CD4-positive, alpha-beta memory T cell (primary cell): ENCODE results near the gene FXR2. TPM values are rescaled to one million over a fixed set of nuclear protein-coding genes. Genes with fewer than 3 reads are reported as not detected.

Experiments used
- CTCF ChIA-PET: fragments of 350-600 bp; sonication (Branson Sonifier 250); formaldehyde crosslinking; loops from one replicate; lab custom pipeline; 2021; ENCODE audit warnings: inconsistent platforms; ENCODE audit not compliant: partially characterized antibody; lab: Charles Lee
- POLR2A ChIA-PET: fragments of 350-600 bp; sonication (Branson Sonifier 250); formaldehyde crosslinking; loops from one replicate; lab custom pipeline; 2021; ENCODE audit not compliant: partially characterized antibody; lab: Charles Lee
- DNase-seq, 5 donors: peaks; one replicate each; pipeline versions ENCODE4 v3.0.0 to v3.0.0-alpha.2; 2020 to 2022; ENCODE audit warnings: mixed read lengths in 1 of 5
- H3K27ac ChIP-seq: one replicate; pipeline ENCODE4 v1.7.0; 2013; ENCODE audit warnings: low read depth, low read length
- H3K27me3 ChIP-seq: 2 replicates; pipeline ENCODE4 v1.7.0; 2013; ENCODE audit warnings: mild to moderate bottlenecking, low read length, moderate library complexity; ENCODE audit not compliant: insufficient read depth
- H3K36me3 ChIP-seq: 2 replicates; pipeline ENCODE4 v1.7.0; 2013; ENCODE audit warnings: mild to moderate bottlenecking, low read length, moderate library complexity; ENCODE audit not compliant: insufficient read depth
- H3K4me1 ChIP-seq: 2 replicates; pipeline ENCODE4 v1.7.0; 2013; ENCODE audit warnings: mild to moderate bottlenecking, low read length, moderate library complexity; ENCODE audit not compliant: insufficient read depth
- H3K4me3 ChIP-seq, 2 donors: one replicate each; pipeline ENCODE4 v1.7.0; 2013; ENCODE audit warnings: low read length in 2 of 2, mild to moderate bottlenecking in 1 of 2
- H3K9me3 ChIP-seq, 2 donors: one replicate each; pipeline ENCODE4 v1.7.0; 2013; ENCODE audit warnings: low read length in 2 of 2, control low read depth in 1 of 2; ENCODE audit not compliant: control insufficient read depth in 1 of 2
- H3K27ac Mint-ChIP-seq, 7 donors: one replicate each; pipeline ENCODE4 v1.8.0; 2020 to 2021; ENCODE audit warnings: mixed read lengths in 7 of 7, mild to moderate bottlenecking in 6 of 7, inconsistent platforms in 3 of 7, moderate library complexity in 3 of 7
- H3K27me3 Mint-ChIP-seq, 2 donors: one replicate each; pipeline ENCODE4 v1.8.0; 2020 to 2021; ENCODE audit warnings: mixed read lengths in 2 of 2
- H3K36me3 Mint-ChIP-seq, 2 donors: one replicate each; pipeline ENCODE4 v1.8.0; 2020 to 2021; ENCODE audit warnings: mixed read lengths in 2 of 2, inconsistent platforms in 1 of 2, mild to moderate bottlenecking in 1 of 2
- H3K4me1 Mint-ChIP-seq, 4 donors: one replicate each; pipeline ENCODE4 v1.8.0; 2020 to 2021; ENCODE audit warnings: mixed read lengths in 4 of 4, mild to moderate bottlenecking in 1 of 4
- H3K4me3 Mint-ChIP-seq, 8 donors: one replicate each; pipeline ENCODE4 v1.8.0; 2020 to 2021; ENCODE audit warnings: mixed read lengths in 8 of 8, mild to moderate bottlenecking in 7 of 8, moderate library complexity in 6 of 8, inconsistent platforms in 3 of 8
- H3K9me3 Mint-ChIP-seq, 8 donors: one replicate each; pipeline ENCODE4 v1.8.0; 2020 to 2021; ENCODE audit warnings: mixed read lengths in 8 of 8, mild to moderate bottlenecking in 5 of 8, inconsistent platforms in 3 of 8, moderate library complexity in 1 of 8
- intact Hi-C: fragments of 100-400 bp; cut with micrococcal nuclease; formaldehyde crosslinking; loops from one replicate; pipeline ENCODE4 v1.15.1; 2023
- polyA plus RNA-seq, 2 donors: library from polyadenylated mRNA; unstranded; fragments of 300-500 nt; fragmentation: Illumina TruSeq; gene quantifications; one replicate each; pipeline ENCODE4 v1.2.3, GENCODE V29; 2021
- total RNA-seq, 2 experiments: library from RNA; stranded (reverse); gene quantifications; one replicate each; pipeline ENCODE4 v1.2.3, GENCODE V29; 2021

The FXR2 gene
- total and polyA plus RNA-seq, 4 experiments from 2014 or later = 9.2 to 46.6 (median 31.4) TPM

DNA sequence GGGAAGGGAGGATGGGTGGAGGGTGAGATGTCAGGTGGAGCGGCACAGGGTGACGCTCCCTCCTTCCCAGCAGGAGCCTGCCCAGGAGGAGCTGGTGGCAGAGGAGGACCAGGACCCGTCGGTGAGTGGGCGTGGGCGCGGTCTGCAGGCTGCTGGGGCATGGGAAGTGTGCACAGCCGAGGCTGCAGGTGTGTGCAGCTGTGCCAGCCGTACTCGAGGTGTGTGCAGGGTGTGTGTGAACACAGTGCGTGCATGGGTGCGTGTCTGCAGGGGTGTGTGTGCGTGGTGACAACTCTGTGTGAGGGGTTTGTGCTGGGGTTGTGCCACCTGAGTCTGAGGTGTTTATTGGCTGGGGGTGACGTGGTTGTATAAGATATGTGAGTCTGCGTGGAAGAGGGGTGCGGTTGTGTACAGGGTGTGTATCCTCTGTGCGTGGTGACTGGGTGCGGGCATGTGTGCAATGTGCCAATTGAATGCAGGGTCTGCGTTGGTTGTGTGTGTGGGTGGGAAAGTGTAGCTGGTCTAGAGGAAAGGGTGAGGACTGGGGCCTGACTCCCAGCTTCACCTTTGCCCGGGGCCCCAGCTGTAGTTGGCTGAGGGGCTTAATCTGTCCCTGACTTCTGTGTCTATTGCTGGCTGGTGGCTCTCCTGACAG lies 65.2 kb downstream of the FXR2 start:
- Mint-ChIP-seq H3K27me3 (no peaks in the 10 kb centered on the region), H3K36me3 (peaks cover 13 to 17% of the 10 kb centered on the region in 2 donors), H3K27ac (peak overlapping the region; percentile 22 to 96 (median 94)), H3K4me1 (peaks cover 33 to 55% (median 46%) of the 10 kb centered on the region in 4 donors), H3K4me3 (peak overlapping the region; percentile 82 to 96 (median 90)), H3K9me3 (peaks cover 0 to 1% (median 0%) of the 10 kb centered on the region in 8 donors)
- ChIA-PET CTCF (interaction anchor here (0.6 to 4.4 kb wide), 9 partner anchors 11 to 212 kb away, joined by 3 to 44 read pairs (median 4); partner anchors contain the start of gene SENP3), POLR2A (interaction anchor here (1.0 to 5.3 kb wide), 14 partner anchors 11 to 699 kb away, joined by 3 to 56 read pairs (median 9); partner anchors contain the start of genes MPDU1, NEURL4, POLR2A and SAT2)
- intact Hi-C loops = loop anchor here (2.0 kb wide), 2 partner anchors 23 to 65 kb away; partner anchors contain the start of gene POLR2A
- peak; percentile 33 to 62 (median 51) for DNase-seq
- H3K4me1 ChIP-seq = peaks cover 41% of the 10 kb centered on the region
- H3K27ac ChIP-seq = peak overlapping the region; percentile 79
- no peaks in the 10 kb centered on the region for H3K9me3 ChIP-seq
- peak overlapping the region; percentile 14 to 82 for H3K4me3 ChIP-seq
- no peaks in the 10 kb centered on the region for H3K36me3 ChIP-seq
- no peaks in the 10 kb centered on the region for H3K27me3 ChIP-seq

- ChIA-PET POLR2A (interaction anchor here (1.1 to 5.3 kb wide), 12 partner anchors 12 to 219 kb away, joined by 3 to 56 read pairs (median 13); partner anchors contain the start of genes MPDU1, NEURL4, POLR2A and SAT2), CTCF (interaction anchor here (0.8 to 4.4 kb wide), 7 partner anchors 12 to 193 kb away, joined by 3 to 44 read pairs (median 5); partner anchors contain the start of gene SENP3)
- no peaks in the 10 kb centered on the region for H3K27me3 Mint-ChIP-seq
- H3K4me3 ChIP-seq = peak within 1 kb of the TSS; percentile 72 to 82
- H3K4me1 ChIP-seq = peaks cover 37% of the 10 kb centered on the region
- peaks cover 0 to 1% (median 0%) of the 10 kb centered on the region in 8 donors for H3K9me3 Mint-ChIP-seq
- H3K4me3 Mint-ChIP-seq = peak within 1 kb of the TSS; percentile 88 to 96 (median 92)
- peak within 1 kb of the TSS; percentile 79 for H3K27ac ChIP-seq
- no peaks in the 10 kb centered on the region for H3K9me3 ChIP-seq
- peaks cover 13 to 14% of the 10 kb centered on the region in 2 donors for H3K36me3 Mint-ChIP-seq
- no peaks in the 10 kb centered on the region for H3K27me3 ChIP-seq
- H3K36me3 ChIP-seq = no peaks in the 10 kb centered on the region
- peak within 1 kb of the TSS; percentile 81 to 96 (median 94) for H3K27ac Mint-ChIP-seq
- DNase-seq = peak; percentile 38 to 64 (median 42)
- peaks cover 30 to 52% (median 43%) of the 10 kb centered on the region in 4 donors for H3K4me1 Mint-ChIP-seq
- intact Hi-C loops = loop anchor here (1.0 to 2.0 kb wide), 3 partner anchors 24 to 111 kb away; partner anchors contain the start of gene POLR2A
These were observed 65.9 kb downstream of the FXR2 start, which contains the start of gene TNFSF12 for GRCh38 chr17:7548585-7549400. Gene TNFSF12 (plus strand): TSS chr17:7549058. CDS start chr17:7549154, 96 bp downstream.

GRCh38 chr17:7544911-7545310 lies 69.8 kb downstream of the FXR2 start:
- intact Hi-C loops = no loop called here
- CTCF ChIA-PET = interaction anchor here (1.0 to 1.1 kb wide), 2 partner anchors 16 to 31 kb away, joined by 3 to 4 read pairs; no protein-coding TSS in a partner anchor

More at GRCh38 chr17:7544911-7545310, 69.8 kb downstream of the FXR2 start:
- H3K4me1 ChIP-seq = peaks cover 10% of the 10 kb centered on the region
- Mint-ChIP-seq H3K27me3 (peaks cover 0 to 2% of the 10 kb centered on the region in 2 donors), H3K36me3 (peaks cover 0 to 3% of the 10 kb centered on the region in 2 donors), H3K4me1 (peaks cover 9 to 14% (median 13%) of the 10 kb centered on the region in 4 donors), H3K4me3 (no peak overlapping the region), H3K27ac (no peak overlapping the region), H3K9me3 (no peaks in the 10 kb centered on the region)
- H3K9me3 ChIP-seq = no peaks in the 10 kb centered on the region
- POLR2A ChIA-PET = no interaction called here
- no peak overlapping the region for H3K4me3 ChIP-seq
- no peak overlapping the region for H3K27ac ChIP-seq
- no peak for DNase-seq
- H3K36me3 ChIP-seq = no peaks in the 10 kb centered on the region
- H3K27me3 ChIP-seq = no peaks in the 10 kb centered on the region

Other genes starting within 250 kb of the FXR2 start
- 10 to 100 TPM; 13.8 to 15.9 TPM for gene TNK1, start 233.8 kb downstream of the FXR2 start, total RNA-seq
- gene TNK1, start 233.8 kb downstream of the FXR2 start, polyA plus RNA-seq = 1 to 10 TPM; 1.7 to 2.1 TPM
- 10 to 100 TPM; 90.3 to 91.9 TPM for gene PLSCR3, start 220.4 kb downstream of the FXR2 start, total RNA-seq
- 100 to 1,000 TPM; 174 to 242 TPM for gene PLSCR3, start 220.4 kb downstream of the FXR2 start, polyA plus RNA-seq
- gene TMEM256, start 210.8 kb downstream of the FXR2 start, total RNA-seq = 10 to 100 TPM; 35.4 to 38.3 TPM
- gene TMEM256, start 210.8 kb downstream of the FXR2 start, polyA plus RNA-seq = 10 to 100 TPM; 49.9 to 51.1 TPM
- 1 to 10 TPM; 8.8 to 9.8 TPM for gene NLGN2, start 207.1 kb downstream of the FXR2 start, total RNA-seq
- gene NLGN2, start 207.1 kb downstream of the FXR2 start, polyA plus RNA-seq = under 1 TPM in 1 of 2 donors, not detected in 1; 0.08 TPM
- not detected for gene SPEM1, start 194.6 kb downstream of the FXR2 start, total RNA-seq
- not detected for gene SPEM1, start 194.6 kb downstream of the FXR2 start, polyA plus RNA-seq
- gene SPEM2, start 189.3 kb downstream of the FXR2 start, total RNA-seq = not detected
- gene SPEM2, start 189.3 kb downstream of the FXR2 start, polyA plus RNA-seq = not detected
- gene SPEM3, start 186.0 kb downstream of the FXR2 start, total RNA-seq = not detected
- gene SPEM3, start 186.0 kb downstream of the FXR2 start, polyA plus RNA-seq = not detected
- gene TMEM102, start 179.5 kb downstream of the FXR2 start, total RNA-seq = 10 to 100 TPM; 20.8 to 21.8 TPM
- gene TMEM102, start 179.5 kb downstream of the FXR2 start, polyA plus RNA-seq = 10 to 100 TPM; 14.6 to 29.2 TPM
- gene FGF11, start 175.4 kb downstream of the FXR2 start, total RNA-seq = 1 to 10 TPM; 2.7 to 3.3 TPM
- under 1 TPM in 1 of 2 donors, not detected in 1; 0.14 TPM for gene FGF11, start 175.4 kb downstream of the FXR2 start, polyA plus RNA-seq
- 1 to 10 TPM; 9.1 to 9.5 TPM for gene CHRNB1, start 169.8 kb downstream of the FXR2 start, total RNA-seq
- gene CHRNB1, start 169.8 kb downstream of the FXR2 start, polyA plus RNA-seq = 10 to 100 TPM; 24.1 to 29.2 TPM
- gene ZBTB4, start 135.3 kb downstream of the FXR2 start, total RNA-seq = 10 to 100 TPM; 75.2 to 75.7 TPM
- 10 to 100 TPM in 1 of 2 donors, 1 to 10 TPM in 1; 4.6 to 21.2 TPM for gene ZBTB4, start 135.3 kb downstream of the FXR2 start, polyA plus RNA-seq
- not detected for gene SLC35G6, start 133.5 kb downstream of the FXR2 start, total RNA-seq
- gene SLC35G6, start 133.5 kb downstream of the FXR2 start, polyA plus RNA-seq = not detected
- 100 to 1,000 TPM; 178 to 191 TPM for gene POLR2A, start 130.5 kb downstream of the FXR2 start, total RNA-seq
- 10 to 100 TPM in 1 of 2 donors, 1 to 10 TPM in 1; 8.6 to 76.2 TPM for gene POLR2A, start 130.5 kb downstream of the FXR2 start, polyA plus RNA-seq
- 10 to 100 TPM; 45.1 to 52.2 TPM for gene TNFSF12, start 65.8 kb downstream of the FXR2 start, total RNA-seq
- gene TNFSF12, start 65.8 kb downstream of the FXR2 start, polyA plus RNA-seq = 10 to 100 TPM; 45.8 to 72.8 TPM
- gene TNFSF13, start 56.1 kb downstream of the FXR2 start, total RNA-seq = 1 to 10 TPM; 2.9 to 3.8 TPM
- gene TNFSF13, start 56.1 kb downstream of the FXR2 start, polyA plus RNA-seq = under 1 TPM in 1 of 2 donors, not detected in 1; 0.68 TPM
- gene SENP3, start 53.0 kb downstream of the FXR2 start, total RNA-seq = 10 to 100 TPM; 37.7 to 40.1 TPM
- gene SENP3, start 53.0 kb downstream of the FXR2 start, polyA plus RNA-seq = 10 to 100 TPM; 13.1 to 15.5 TPM
- 10 to 100 TPM; 19.8 to 20.9 TPM for gene CD68, start 35.3 kb downstream of the FXR2 start, total RNA-seq
- under 1 TPM in 1 of 2 donors, not detected in 1; 0.59 TPM for gene CD68, start 35.3 kb downstream of the FXR2 start, polyA plus RNA-seq
- 10 to 100 TPM; 23.8 to 25.0 TPM for gene MPDU1, start 31.0 kb downstream of the FXR2 start, total RNA-seq
- 10 to 100 TPM; 41.7 to 50.1 TPM for gene MPDU1, start 31.0 kb downstream of the FXR2 start, polyA plus RNA-seq
- gene SOX15, start 24.8 kb downstream of the FXR2 start, total RNA-seq = 1 to 10 TPM; 1.0 to 1.1 TPM
- not detected for gene SOX15, start 24.8 kb downstream of the FXR2 start, polyA plus RNA-seq
- gene SAT2, start 12.9 kb upstream of the FXR2 start, total RNA-seq = 10 to 100 TPM; 65.8 to 76.9 TPM
- 10 to 100 TPM; 27.0 to 50.8 TPM for gene SAT2, start 12.9 kb upstream of the FXR2 start, polyA plus RNA-seq
- gene SHBG, start 15.2 kb upstream of the FXR2 start, total RNA-seq = not detected
- not detected for gene SHBG, start 15.2 kb upstream of the FXR2 start, polyA plus RNA-seq
- gene ATP1B2, start 36.0 kb upstream of the FXR2 start, total RNA-seq = under 1 TPM; 0.22 to 0.52 TPM
- gene ATP1B2, start 36.0 kb upstream of the FXR2 start, polyA plus RNA-seq = not detected
- 10 to 100 TPM; 89.1 to 97.4 TPM for gene TP53, start 72.6 kb upstream of the FXR2 start, total RNA-seq
- 10 to 100 TPM; 15.9 to 35.3 TPM for gene TP53, start 72.6 kb upstream of the FXR2 start, polyA plus RNA-seq
- 10 to 100 TPM; 11.9 to 12.5 TPM for gene WRAP53, start 73.6 kb upstream of the FXR2 start, total RNA-seq
- gene WRAP53, start 73.6 kb upstream of the FXR2 start, polyA plus RNA-seq = 10 to 100 TPM in 1 of 2 donors, 1 to 10 TPM in 1; 9.8 to 13.1 TPM
- under 1 TPM; 0.09 to 0.11 TPM for gene EFNB3, start 90.3 kb upstream of the FXR2 start, total RNA-seq
- gene EFNB3, start 90.3 kb upstream of the FXR2 start, polyA plus RNA-seq = not detected
- gene DNAH2, start 102.8 kb upstream of the FXR2 start, total RNA-seq = not detected
- not detected for gene DNAH2, start 102.8 kb upstream of the FXR2 start, polyA plus RNA-seq
- 100 to 1,000 TPM; 119 to 129 TPM for gene KDM6B, start 219.3 kb upstream of the FXR2 start, total RNA-seq
- 1 to 10 TPM in 1 of 2 donors, not detected in 1; 1.7 TPM for gene KDM6B, start 219.3 kb upstream of the FXR2 start, polyA plus RNA-seq
- gene TMEM88, start 240.2 kb upstream of the FXR2 start, total RNA-seq = 1 to 10 TPM; 6.2 to 7.9 TPM
- gene TMEM88, start 240.2 kb upstream of the FXR2 start, polyA plus RNA-seq = not detected
- gene NAA38, start 242.7 kb upstream of the FXR2 start, total RNA-seq = 10 to 100 TPM; 23.1 to 25.8 TPM
- 100 to 1,000 TPM; 139 to 149 TPM for gene NAA38, start 242.7 kb upstream of the FXR2 start, polyA plus RNA-seq
- 10 to 100 TPM in 1 of 2 experiments, 1 to 10 TPM in 1; 8.7 to 11.4 TPM for gene CYB5D1, start 243.1 kb upstream of the FXR2 start, total RNA-seq
- 1 to 10 TPM; 5.1 to 5.2 TPM for gene CYB5D1, start 243.1 kb upstream of the FXR2 start, polyA plus RNA-seq